ENCODE measurements around the gene GPC6. TPM values are rescaled to one million over a fixed set of nuclear protein-coding genes. Genes with fewer than 3 reads are reported as not detected.

The GPC6 gene
- total and polyA plus RNA-seq, 12 donors, result 0.15 to 5.4 (median 2.5) TPM

DNA sequence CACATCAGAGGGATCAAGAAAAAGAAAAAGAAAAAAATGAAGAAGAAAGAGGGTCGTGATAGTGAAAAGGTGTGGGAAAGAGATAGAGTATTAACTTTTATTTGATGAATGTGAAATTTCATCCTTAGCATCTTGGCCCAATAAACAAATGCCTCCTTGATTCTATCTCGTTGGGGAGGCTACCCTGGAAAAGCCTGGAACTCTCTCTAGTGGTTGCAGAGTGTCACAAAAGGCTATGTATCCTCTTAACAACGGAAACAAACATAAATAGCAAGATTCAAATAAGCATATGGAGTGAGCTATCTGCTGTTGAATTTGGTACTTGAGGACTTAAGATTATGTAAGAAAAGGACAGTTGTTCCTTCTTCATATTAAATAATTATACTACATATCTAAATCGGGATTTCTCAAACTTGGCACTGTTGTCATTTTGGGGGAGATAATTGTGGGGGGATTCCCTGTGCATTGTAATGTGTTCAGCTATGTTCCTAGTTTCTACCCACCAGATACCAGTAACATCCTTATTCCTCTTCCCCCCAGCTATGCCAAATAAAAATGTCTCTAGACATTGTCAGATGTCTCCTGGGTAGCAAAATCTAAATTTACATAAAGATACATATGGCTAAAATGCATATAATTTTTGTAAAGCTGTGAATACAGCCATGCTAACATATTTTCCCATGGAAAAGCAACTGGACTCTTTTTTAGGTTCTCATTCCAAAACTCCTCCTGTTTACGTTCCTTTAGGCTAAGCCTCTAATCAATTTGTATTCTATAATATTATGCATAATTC lies 695.7 kb downstream of the GPC6 start:
- ATAC-seq, result no peak
- WGBS, 2 donors, result 70 to 82% methylated on average over 5 of the region's 5 CpGs
- H3K27me3 ChIP-seq, result no peaks in the 10 kb centered on the region
- H3K9me3 ChIP-seq, result peaks cover 0 to 10% (median 0%) of the 10 kb centered on the region in 11 donors
- intact Hi-C loops (cut with DNase I), result no loop called here
- TF ChIP-seq, protein P1, sequence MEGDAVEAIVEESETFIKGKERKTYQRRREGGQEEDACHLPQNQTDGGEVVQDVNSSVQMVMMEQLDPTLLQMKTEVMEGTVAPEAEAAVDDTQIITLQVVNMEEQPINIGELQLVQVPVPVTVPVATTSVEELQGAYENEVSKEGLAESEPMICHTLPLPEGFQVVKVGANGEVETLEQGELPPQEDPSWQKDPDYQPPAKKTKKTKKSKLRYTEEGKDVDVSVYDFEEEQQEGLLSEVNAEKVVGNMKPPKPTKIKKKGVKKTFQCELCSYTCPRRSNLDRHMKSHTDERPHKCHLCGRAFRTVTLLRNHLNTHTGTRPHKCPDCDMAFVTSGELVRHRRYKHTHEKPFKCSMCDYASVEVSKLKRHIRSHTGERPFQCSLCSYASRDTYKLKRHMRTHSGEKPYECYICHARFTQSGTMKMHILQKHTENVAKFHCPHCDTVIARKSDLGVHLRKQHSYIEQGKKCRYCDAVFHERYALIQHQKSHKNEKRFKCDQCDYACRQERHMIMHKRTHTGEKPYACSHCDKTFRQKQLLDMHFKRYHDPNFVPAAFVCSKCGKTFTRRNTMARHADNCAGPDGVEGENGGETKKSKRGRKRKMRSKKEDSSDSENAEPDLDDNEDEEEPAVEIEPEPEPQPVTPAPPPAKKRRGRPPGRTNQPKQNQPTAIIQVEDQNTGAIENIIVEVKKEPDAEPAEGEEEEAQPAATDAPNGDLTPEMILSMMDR (IDR thresholded peaks at IDR 0.05), result no peak
- H3K36me3 ChIP-seq, result no peaks in the 10 kb centered on the region
- H3K4me1 ChIP-seq, result no peaks in the 10 kb centered on the region
- H3K27ac ChIP-seq, result no peak overlapping the region
- H3K4me3 ChIP-seq, result no peak overlapping the region
- no peak for DNase-seq

DNA sequence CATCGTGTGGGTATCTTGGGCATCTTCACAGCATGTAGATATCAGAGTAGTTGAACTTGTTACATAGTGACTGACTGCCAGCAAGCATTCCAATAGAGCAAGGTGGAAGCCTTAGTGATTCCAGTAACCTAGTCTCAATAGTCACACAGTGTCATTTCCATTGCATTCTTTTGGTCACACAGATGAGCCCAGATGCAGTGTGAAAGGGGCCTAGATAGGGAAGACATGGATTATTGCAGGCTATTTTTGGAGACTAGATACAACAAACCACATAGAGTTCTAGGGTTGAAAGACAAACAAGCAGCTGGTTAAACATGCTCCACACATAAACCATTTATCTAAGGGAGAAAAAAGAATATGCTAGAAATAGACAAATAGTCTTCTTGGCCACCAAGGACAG lies 699.4 kb downstream of the GPC6 start:
- TF ChIP-seq, protein P1 (IDR thresholded peaks at IDR 0.05), result no peak
- Histone ChIP-seq H3K9me3 (peaks cover 0 to 9% (median 0%) of the 10 kb centered on the region in 11 donors), H3K4me1 (no peaks in the 10 kb centered on the region), H3K27ac (no peak overlapping the region), H3K36me3 (no peaks in the 10 kb centered on the region), H3K4me3 (no peak overlapping the region), H3K27me3 (no peaks in the 10 kb centered on the region)
- WGBS, 2 donors, result 29 to 35% methylated on average over 1 of the region's 1 CpG
- ATAC-seq, result no peak
- intact Hi-C loops (cut with DNase I), result loop anchor here in 1 of 10 donors (5.0 kb wide), 1 partner anchor 51 kb away; no protein-coding TSS in a partner anchor
- no peak for DNase-seq

DNA sequence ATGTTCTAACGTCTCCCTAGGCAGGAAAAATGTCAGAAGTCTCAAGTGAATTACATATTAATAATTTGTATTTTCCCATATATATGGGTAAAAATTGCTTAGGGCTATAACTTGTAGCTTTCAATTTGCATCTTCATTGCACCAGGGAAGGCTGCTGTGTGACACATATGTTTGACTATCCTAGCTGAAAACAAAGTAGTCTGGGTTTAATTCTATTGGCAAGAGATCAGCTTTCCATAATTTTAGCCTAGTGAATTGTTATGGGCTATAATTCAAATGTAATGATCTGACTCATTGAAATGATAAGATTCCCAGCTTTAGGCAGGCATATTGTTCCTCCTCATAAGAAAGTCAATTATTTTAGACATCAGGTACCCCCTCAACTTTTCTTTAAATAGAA lies 699.8 kb downstream of the GPC6 start:
- TF ChIP-seq, protein P1 (IDR thresholded peaks at IDR 0.05), result no peak
- 55 to 73% methylated on average over 1 of the region's 1 CpG for WGBS, 2 donors
- DNase-seq, result no peak
- H3K4me3 ChIP-seq, result no peak overlapping the region
- no peak for ATAC-seq
- peaks cover 0 to 4% (median 0%) of the 10 kb centered on the region in 11 donors for H3K9me3 ChIP-seq
- intact Hi-C loops (cut with DNase I), result loop anchor here in 1 of 10 donors (5.0 kb wide), 1 partner anchor 51 kb away; no protein-coding TSS in a partner anchor
- H3K27me3 ChIP-seq, result no peaks in the 10 kb centered on the region
- H3K36me3 ChIP-seq, result no peaks in the 10 kb centered on the region
- H3K27ac ChIP-seq, result no peak overlapping the region
- no peaks in the 10 kb centered on the region for H3K4me1 ChIP-seq

DNA sequence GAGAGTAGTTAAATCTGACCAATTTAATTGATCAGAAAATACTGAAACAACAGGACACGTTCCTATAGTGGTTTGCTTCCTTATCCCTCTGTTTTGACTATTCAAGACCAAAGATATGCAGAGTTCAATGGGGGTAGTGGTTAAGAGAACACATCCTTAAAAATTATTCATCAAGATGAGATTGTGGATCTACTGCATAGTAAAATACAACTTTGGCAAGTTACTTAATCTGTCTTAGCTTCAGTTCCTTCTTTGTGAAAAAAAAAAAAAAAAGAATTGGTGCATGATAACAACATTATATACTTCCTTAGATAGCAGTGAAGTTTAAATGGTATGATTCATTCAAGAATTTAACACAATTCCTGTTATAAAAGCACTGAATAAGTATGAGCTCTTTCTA lies 700.8 kb downstream of the GPC6 start:
- intact Hi-C loops (cut with DNase I), result loop anchor here in 1 of 10 donors (5.0 kb wide), 1 partner anchor 50 kb away; no protein-coding TSS in a partner anchor
- Histone ChIP-seq H3K4me3 (no peak overlapping the region), H3K9me3 (no peaks in the 10 kb centered on the region), H3K27me3 (no peaks in the 10 kb centered on the region), H3K27ac (no peak overlapping the region), H3K36me3 (no peaks in the 10 kb centered on the region), H3K4me1 (no peaks in the 10 kb centered on the region)
- no peak for ATAC-seq
- no peak for DNase-seq
- TF ChIP-seq, protein P1 (IDR thresholded peaks at IDR 0.05), result no peak
- WGBS, 2 donors, result 67 to 68% methylated on average over 1 of the region's 1 CpG

Data from heart right ventricle (tissue), 16 donors.